ENCODE measurements around the gene BCR. TPM values are rescaled to one million over a fixed set of nuclear protein-coding genes. Genes with fewer than 3 reads are reported as not detected.

The BCR gene
- polyA plus RNA-seq, 1 donor (not counting 4 experiments of a cell fraction or from before 2014, with no cell fraction given) = 25.8 TPM

DNA sequence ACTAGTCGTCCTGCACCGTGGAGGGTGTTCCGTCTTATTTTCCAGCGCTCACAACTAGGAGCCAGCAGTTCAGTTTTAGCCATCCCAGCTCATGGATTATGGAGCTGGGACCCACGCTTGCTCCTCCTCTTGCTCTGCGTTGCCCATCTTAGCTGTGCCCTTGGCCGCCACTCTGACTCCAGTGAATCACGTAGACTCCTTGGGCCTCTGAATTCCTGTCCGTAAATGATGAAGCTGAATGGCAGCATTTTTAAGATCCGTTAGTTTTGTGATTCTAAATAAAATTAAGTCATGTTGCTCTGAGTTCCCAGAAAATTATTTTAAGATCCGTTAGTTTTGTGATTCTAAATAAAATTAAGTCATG, 23.8 kb downstream of the BCR start:
- Histone ChIP-seq H2AFZ (ENCODE audit: control insufficient read depth, low read length) (no peak overlapping the region), H3K79me2 (ENCODE audit: control insufficient read depth, insufficient read depth, low read length) (peaks cover 77% of the 10 kb centered on the region), H3K27ac (ENCODE audit: control insufficient read depth, insufficient read depth, low read length) (no peak overlapping the region)

DNA sequence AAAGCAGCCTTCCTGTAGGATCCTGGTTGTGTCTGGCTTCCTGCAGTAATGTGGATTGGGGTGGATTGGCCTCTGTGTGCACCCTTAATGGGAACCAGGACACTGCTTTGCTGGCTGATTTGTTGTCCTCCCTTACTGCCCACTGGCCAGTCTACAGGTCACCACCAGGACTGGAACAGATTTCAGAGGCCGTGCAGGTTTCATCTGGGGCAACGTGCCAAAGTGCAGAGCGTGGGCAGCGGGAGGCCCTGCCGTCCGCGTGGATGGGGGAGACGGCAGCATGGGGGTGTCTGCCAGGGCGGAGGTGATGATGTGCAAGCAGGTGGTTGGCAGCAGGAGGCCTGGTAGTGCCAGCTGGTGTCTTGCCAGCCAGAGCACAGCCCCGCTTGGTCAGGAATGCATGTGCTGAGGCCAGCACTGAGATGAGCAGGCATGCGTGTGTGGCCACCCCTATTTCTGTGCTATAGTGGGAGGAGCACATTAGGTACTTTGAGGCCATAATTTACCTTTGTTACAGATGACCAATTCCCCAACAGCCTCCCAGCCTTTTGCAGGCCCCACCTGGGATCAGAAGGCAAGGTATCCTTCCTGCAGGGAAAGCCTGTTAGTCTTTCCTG, 24.3 kb downstream of the BCR start:
- Histone ChIP-seq H3K79me2 (ENCODE audit: control insufficient read depth, insufficient read depth, low read length) (peaks cover 75% of the 10 kb centered on the region), H3K27ac (ENCODE audit: control insufficient read depth, insufficient read depth, low read length) (no peak overlapping the region), H3K27me3 (ENCODE audit: control insufficient read depth, extremely low read depth, insufficient read depth, low read length) (no peaks in the 10 kb centered on the region), H3K4me2 (ENCODE audit: control insufficient read depth, extremely low read depth, insufficient read depth, low read depth, low read length) (no peak overlapping the region), H3K4me1 (ENCODE audit: control insufficient read depth, extremely low read depth, insufficient read depth, low read length) (peaks cover 17% of the 10 kb centered on the region), H3K4me3 (ENCODE audit: control insufficient read depth in 2 of 3, extremely low read depth in 1 of 3, insufficient read depth in 2 of 3, low read depth in 1 of 3, low read length in 3 of 3) (no peak overlapping the region), H3K36me3 (ENCODE audit: control insufficient read depth in 2 of 2, extremely low read depth in 1 of 2, insufficient read depth in 2 of 2, low read length in 2 of 2) (peaks cover 2 to 12% of the 10 kb centered on the region in 2 experiments), H3K9me1 (ENCODE audit: control insufficient read depth, extremely low read depth, insufficient read depth, low read length) (no peaks in the 10 kb centered on the region), H3K9ac (ENCODE audit: control insufficient read depth, extremely low read depth, insufficient read depth, low read length) (no peak overlapping the region), H3K9me3 (ENCODE audit: control insufficient read depth, low read depth, low read length) (no peaks in the 10 kb centered on the region), H4K20me1 (ENCODE audit: control insufficient read depth, extremely low read depth, insufficient read depth, low read length) (peaks cover 9% of the 10 kb centered on the region), H2AFZ (ENCODE audit: control insufficient read depth, low read length) (no peak overlapping the region)
- DNase-seq (ENCODE audit: low read depth, low spot score) (no peak), FAIRE-seq (no peak)
- no peak for TF ChIP-seq EZH2 (IDR thresholded peaks at IDR 0.05; ENCODE audit: low read length)
- TF ChIP-seq, protein P1, sequence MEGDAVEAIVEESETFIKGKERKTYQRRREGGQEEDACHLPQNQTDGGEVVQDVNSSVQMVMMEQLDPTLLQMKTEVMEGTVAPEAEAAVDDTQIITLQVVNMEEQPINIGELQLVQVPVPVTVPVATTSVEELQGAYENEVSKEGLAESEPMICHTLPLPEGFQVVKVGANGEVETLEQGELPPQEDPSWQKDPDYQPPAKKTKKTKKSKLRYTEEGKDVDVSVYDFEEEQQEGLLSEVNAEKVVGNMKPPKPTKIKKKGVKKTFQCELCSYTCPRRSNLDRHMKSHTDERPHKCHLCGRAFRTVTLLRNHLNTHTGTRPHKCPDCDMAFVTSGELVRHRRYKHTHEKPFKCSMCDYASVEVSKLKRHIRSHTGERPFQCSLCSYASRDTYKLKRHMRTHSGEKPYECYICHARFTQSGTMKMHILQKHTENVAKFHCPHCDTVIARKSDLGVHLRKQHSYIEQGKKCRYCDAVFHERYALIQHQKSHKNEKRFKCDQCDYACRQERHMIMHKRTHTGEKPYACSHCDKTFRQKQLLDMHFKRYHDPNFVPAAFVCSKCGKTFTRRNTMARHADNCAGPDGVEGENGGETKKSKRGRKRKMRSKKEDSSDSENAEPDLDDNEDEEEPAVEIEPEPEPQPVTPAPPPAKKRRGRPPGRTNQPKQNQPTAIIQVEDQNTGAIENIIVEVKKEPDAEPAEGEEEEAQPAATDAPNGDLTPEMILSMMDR (optimal IDR thresholded peaks at IDR 0.05 in 1 of 3, IDR thresholded peaks at IDR 0.05 in 1 of 3, conservative IDR thresholded peaks at IDR 0.05 in 1 of 3; ENCODE audit: extremely low read depth in 1 of 3, insufficient read depth in 2 of 3, low read length in 3 of 3) = no peak
- dilution Hi-C loops (cut with MboI; ENCODE audit: extremely low pct_ligation_motif_present, low sequenced_read_pairs) = no loop called here

More for the DNA sequence above, 23.8 kb downstream of the BCR start:
- FAIRE-seq (no peak), DNase-seq (ENCODE audit: low read depth, low spot score) (no peak)
- Histone ChIP-seq H3K27me3 (ENCODE audit: control insufficient read depth, extremely low read depth, insufficient read depth, low read length) (no peaks in the 10 kb centered on the region), H3K4me2 (ENCODE audit: control insufficient read depth, extremely low read depth, insufficient read depth, low read depth, low read length) (no peak overlapping the region), H3K9me3 (ENCODE audit: control insufficient read depth, low read depth, low read length) (no peaks in the 10 kb centered on the region), H3K36me3 (ENCODE audit: control insufficient read depth in 2 of 2, extremely low read depth in 1 of 2, insufficient read depth in 2 of 2, low read length in 2 of 2) (peaks cover 4 to 12% of the 10 kb centered on the region in 2 experiments), H3K9ac (ENCODE audit: control insufficient read depth, extremely low read depth, insufficient read depth, low read length) (no peak overlapping the region), H3K4me3 (ENCODE audit: control insufficient read depth in 2 of 3, extremely low read depth in 1 of 3, insufficient read depth in 2 of 3, low read depth in 1 of 3, low read length in 3 of 3) (no peak overlapping the region), H4K20me1 (ENCODE audit: control insufficient read depth, extremely low read depth, insufficient read depth, low read length) (peaks cover 9% of the 10 kb centered on the region), H3K4me1 (ENCODE audit: control insufficient read depth, extremely low read depth, insufficient read depth, low read length) (peaks cover 20% of the 10 kb centered on the region), H3K9me1 (ENCODE audit: control insufficient read depth, extremely low read depth, insufficient read depth, low read length) (no peaks in the 10 kb centered on the region)
- TF ChIP-seq, protein P1 (optimal IDR thresholded peaks at IDR 0.05 in 1 of 3, IDR thresholded peaks at IDR 0.05 in 1 of 3, conservative IDR thresholded peaks at IDR 0.05 in 1 of 3; ENCODE audit: extremely low read depth in 1 of 3, insufficient read depth in 2 of 3, low read length in 3 of 3) = no peak
- no peak for TF ChIP-seq EZH2 (IDR thresholded peaks at IDR 0.05; ENCODE audit: low read length)
- dilution Hi-C loops (cut with MboI; ENCODE audit: extremely low pct_ligation_motif_present, low sequenced_read_pairs) = no loop called here
